ENCODE data around the gene GJA4. TPM values are rescaled to one million over a fixed set of nuclear protein-coding genes. Genes with fewer than 3 reads are reported as not detected.

Gene GJA4
- total and polyA plus RNA-seq, 2 donors (not counting 3 experiments of a cell fraction or from before 2014, with no cell fraction given), result 22.1 to 175 TPM

- H3K4me1 ChIP-seq (ENCODE audit: control insufficient read depth, extremely low read depth, insufficient read depth, low read length), result peaks cover 30% of the 10 kb centered on the region
- H4K20me1 ChIP-seq (replicated peaks; ENCODE audit: control insufficient read depth, extremely low read depth, insufficient read depth, low read length), result no peaks in the 10 kb centered on the region
- H3K4me2 ChIP-seq (ENCODE audit: insufficient read depth, low read length), result peak overlapping the region; percentile 48
- peak overlapping the region; percentile 73 for H3K27ac ChIP-seq (ENCODE audit: insufficient read depth, low read depth, low read length)
- H3K79me2 ChIP-seq (ENCODE audit: control insufficient read depth, insufficient read depth, low read length), result no peaks in the 10 kb centered on the region
- ChIA-PET POLR2A (no interaction called here), CTCF (interaction anchor here (1.0 to 3.7 kb wide), 6 partner anchors 10 to 100 kb away, joined by 3 to 49 read pairs (median 6); partner anchors contain the start of gene SMIM12)
- intact Hi-C loops (cut with micrococcal nuclease), result loop anchor here (1.0 kb wide), 1 partner anchor 8 kb away; no protein-coding TSS in a partner anchor
- peak overlapping the region; percentile 10 for H3K9ac ChIP-seq (replicated peaks; ENCODE audit: extremely low read depth, insufficient read depth, low read length)
- H3K27me3 ChIP-seq (ENCODE audit: control insufficient read depth in 2 of 2, insufficient read depth in 2 of 2, low read length in 2 of 2), result no peaks in the 10 kb centered on the region
- no peaks in the 10 kb centered on the region for H3K36me3 ChIP-seq (ENCODE audit: control insufficient read depth in 2 of 2, extremely low read depth in 1 of 2, insufficient read depth in 2 of 2, low read length in 2 of 2)
- peak; percentile 86 for FAIRE-seq
- H3K9me1 ChIP-seq (replicated peaks; ENCODE audit: control insufficient read depth, extremely low read depth, insufficient read depth, low read length), result no peaks in the 10 kb centered on the region
- H2AFZ ChIP-seq (ENCODE audit: low read depth, low read length), result no peak overlapping the region
- dilution Hi-C loops (cut with MboI; ENCODE audit: extremely low pct_ligation_motif_present, low sequenced_read_pairs), result no loop called here
- no peak for TF ChIP-seq JUN (IDR thresholded peaks at IDR 0.05; ENCODE audit: borderline replicate concordance, insufficient read depth, insufficient read length, low read depth)
- no peak for TF ChIP-seq MYC (IDR thresholded peaks at IDR 0.05; ENCODE audit: low read depth, low read length)
- no peak for TF ChIP-seq MAX (IDR thresholded peaks at IDR 0.05; ENCODE audit: insufficient read depth, insufficient read length)
- TF ChIP-seq GATA2 (IDR thresholded peaks at IDR 0.05; ENCODE audit: insufficient read depth, insufficient read length, low read depth, low read length), result no peak
- TF ChIP-seq EZH2 (IDR thresholded peaks at IDR 0.05; ENCODE audit: borderline replicate concordance, low read depth, low read length, severe bottlenecking), result no peak
- TF ChIP-seq, protein P1, sequence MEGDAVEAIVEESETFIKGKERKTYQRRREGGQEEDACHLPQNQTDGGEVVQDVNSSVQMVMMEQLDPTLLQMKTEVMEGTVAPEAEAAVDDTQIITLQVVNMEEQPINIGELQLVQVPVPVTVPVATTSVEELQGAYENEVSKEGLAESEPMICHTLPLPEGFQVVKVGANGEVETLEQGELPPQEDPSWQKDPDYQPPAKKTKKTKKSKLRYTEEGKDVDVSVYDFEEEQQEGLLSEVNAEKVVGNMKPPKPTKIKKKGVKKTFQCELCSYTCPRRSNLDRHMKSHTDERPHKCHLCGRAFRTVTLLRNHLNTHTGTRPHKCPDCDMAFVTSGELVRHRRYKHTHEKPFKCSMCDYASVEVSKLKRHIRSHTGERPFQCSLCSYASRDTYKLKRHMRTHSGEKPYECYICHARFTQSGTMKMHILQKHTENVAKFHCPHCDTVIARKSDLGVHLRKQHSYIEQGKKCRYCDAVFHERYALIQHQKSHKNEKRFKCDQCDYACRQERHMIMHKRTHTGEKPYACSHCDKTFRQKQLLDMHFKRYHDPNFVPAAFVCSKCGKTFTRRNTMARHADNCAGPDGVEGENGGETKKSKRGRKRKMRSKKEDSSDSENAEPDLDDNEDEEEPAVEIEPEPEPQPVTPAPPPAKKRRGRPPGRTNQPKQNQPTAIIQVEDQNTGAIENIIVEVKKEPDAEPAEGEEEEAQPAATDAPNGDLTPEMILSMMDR (IDR thresholded peaks at IDR 0.05; ENCODE audit: extremely low read depth in 1 of 2, insufficient read depth in 1 of 2, low read depth in 1 of 2, low read length in 2 of 2), result no peak
- peak; percentile 31 for TF ChIP-seq POLR2A (IDR thresholded peaks at IDR 0.05; ENCODE audit: low read depth, low read length)
- no peak for TF ChIP-seq POLR2AphosphoS5 (IDR thresholded peaks at IDR 0.05; ENCODE audit: insufficient read depth, low read depth, low read length)
- peak; percentile 21 for TF ChIP-seq FOS (IDR thresholded peaks at IDR 0.05; ENCODE audit: borderline replicate concordance, insufficient read depth, low read length)
- H3K4me3 ChIP-seq (replicated peaks in 1 of 3; ENCODE audit: insufficient read depth in 1 of 3, low read depth in 1 of 3, low read length in 3 of 3), result peak overlapping the region in 1 of 3 experiments; percentile 12
- H3K9me3 ChIP-seq (replicated peaks; ENCODE audit: control insufficient read depth, insufficient read depth, low read length), result no peaks in the 10 kb centered on the region
- peak; percentile 69 for DNase-seq (ENCODE audit: low read depth, low spot score)
- BruUV-seq (replicated peaks), result no TSS peak
Measured at GRCh38 chr1:34842952-34843371, 50.2 kb downstream of the GJA4 start.
